ENCODE measurements around the gene BROX. TPM values are rescaled to one million over a fixed set of nuclear protein-coding genes. Genes with fewer than 3 reads are reported as not detected.
"Not testable (repeated sequence)": the region's sequence is repeated elsewhere in the genome, so short reads cannot be mapped to it uniquely, and the experiment has no call there.

Gene BROX
- total RNA-seq, 1 experiment from 2014 or later, result 99.1 TPM

DNA sequence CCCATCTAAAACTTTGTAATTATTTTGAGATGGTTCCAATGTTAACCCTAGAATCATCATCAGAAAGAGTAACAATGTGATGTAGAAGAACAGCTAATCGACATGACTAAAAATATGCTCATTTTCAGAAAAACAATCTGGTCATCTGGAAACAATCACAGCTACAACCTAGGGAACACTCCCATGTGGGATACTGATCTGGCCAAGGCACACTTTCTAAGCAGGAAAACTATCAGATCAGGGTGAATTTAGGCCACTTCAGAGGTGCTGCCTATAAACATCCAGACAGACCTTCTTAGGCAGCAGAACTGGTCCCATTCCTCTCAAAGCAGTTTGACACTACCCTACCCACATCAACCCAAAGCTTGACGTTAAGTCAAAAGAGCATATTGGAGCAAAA, 43.3 kb upstream of the BROX start:
- H3K4me3 ChIP-seq; H3F3A ChIP-seq (ENCODE audit: insufficient read depth, low read depth); H2AFZ ChIP-seq; H3K27me3 ChIP-seq (ENCODE audit: insufficient read depth, low read depth); DNase-seq; H4K20me1 ChIP-seq (ENCODE audit: insufficient read depth); CTCF ChIA-PET; H3K4me1 ChIP-seq (replicated peaks; ENCODE audit: insufficient read depth); H3K9me2 ChIP-seq (ENCODE audit: insufficient read depth); H3K79me2 ChIP-seq (ENCODE audit: low read depth); H3K27ac ChIP-seq; POLR2A ChIA-PET (ENCODE audit: unreplicated experiment); H3K4me2 ChIP-seq; H3K9me3 ChIP-seq (ENCODE audit: insufficient read depth, low read depth); intact Hi-C loops (cut with micrococcal nuclease; ENCODE audit: unreplicated experiment): not testable (repeated sequence)
- peaks cover 18% of the 10 kb centered on the region; the same call in 1 of the 2 replicates for H3K36me3 ChIP-seq (ENCODE audit: low read depth)
- TSS peak; percentile 10 for BruUV-seq (replicated peaks)

DNA sequence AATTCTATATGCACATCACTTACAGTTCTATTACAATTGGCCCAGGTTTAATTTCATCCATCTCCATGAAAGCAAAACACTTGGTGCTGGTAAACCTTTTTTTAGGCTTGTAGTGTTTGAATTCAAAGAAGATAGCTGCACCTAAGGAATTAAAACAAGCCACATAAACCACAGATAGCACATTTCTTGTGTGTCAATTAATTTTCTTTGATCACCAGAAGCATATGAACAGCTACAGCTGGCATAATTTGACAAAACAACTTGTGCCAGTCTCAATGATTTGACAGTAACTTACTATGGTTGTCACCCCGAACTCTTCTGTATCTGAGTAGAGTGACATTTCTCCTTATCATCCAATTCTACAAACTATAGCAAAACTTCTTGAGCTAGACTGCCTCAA, 42.3 kb upstream of the BROX start:
- Histone ChIP-seq H3K9me2 (ENCODE audit: insufficient read depth) (no peaks in the 10 kb centered on the region), H3K4me2 (no peak overlapping the region), H3K9me3 (ENCODE audit: insufficient read depth, low read depth) (no peaks in the 10 kb centered on the region), H3K27me3 (ENCODE audit: insufficient read depth, low read depth) (no peaks in the 10 kb centered on the region), H2AFZ (no peak overlapping the region), H3K4me3 (no peak overlapping the region), H3K36me3 (ENCODE audit: low read depth) (peaks cover 18% of the 10 kb centered on the region; the same call in 1 of the 2 replicates), H3K27ac (no peak overlapping the region), H3F3A (ENCODE audit: insufficient read depth, low read depth) (peaks cover 3% of the 10 kb centered on the region), H3K4me1 (replicated peaks; ENCODE audit: insufficient read depth) (no peaks in the 10 kb centered on the region), H4K20me1 (ENCODE audit: insufficient read depth) (no peaks in the 10 kb centered on the region), H3K79me2 (ENCODE audit: low read depth) (no peaks in the 10 kb centered on the region)
- POLR2A ChIA-PET (ENCODE audit: unreplicated experiment), result no interaction called here
- BruUV-seq (replicated peaks), result no TSS peak
- intact Hi-C loops (cut with micrococcal nuclease; ENCODE audit: unreplicated experiment), result no loop called here
- TF ChIP-seq, protein P1, sequence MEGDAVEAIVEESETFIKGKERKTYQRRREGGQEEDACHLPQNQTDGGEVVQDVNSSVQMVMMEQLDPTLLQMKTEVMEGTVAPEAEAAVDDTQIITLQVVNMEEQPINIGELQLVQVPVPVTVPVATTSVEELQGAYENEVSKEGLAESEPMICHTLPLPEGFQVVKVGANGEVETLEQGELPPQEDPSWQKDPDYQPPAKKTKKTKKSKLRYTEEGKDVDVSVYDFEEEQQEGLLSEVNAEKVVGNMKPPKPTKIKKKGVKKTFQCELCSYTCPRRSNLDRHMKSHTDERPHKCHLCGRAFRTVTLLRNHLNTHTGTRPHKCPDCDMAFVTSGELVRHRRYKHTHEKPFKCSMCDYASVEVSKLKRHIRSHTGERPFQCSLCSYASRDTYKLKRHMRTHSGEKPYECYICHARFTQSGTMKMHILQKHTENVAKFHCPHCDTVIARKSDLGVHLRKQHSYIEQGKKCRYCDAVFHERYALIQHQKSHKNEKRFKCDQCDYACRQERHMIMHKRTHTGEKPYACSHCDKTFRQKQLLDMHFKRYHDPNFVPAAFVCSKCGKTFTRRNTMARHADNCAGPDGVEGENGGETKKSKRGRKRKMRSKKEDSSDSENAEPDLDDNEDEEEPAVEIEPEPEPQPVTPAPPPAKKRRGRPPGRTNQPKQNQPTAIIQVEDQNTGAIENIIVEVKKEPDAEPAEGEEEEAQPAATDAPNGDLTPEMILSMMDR (conservative IDR thresholded peaks at IDR 0.05), result no peak
- TF ChIP-seq EZH2 (IDR thresholded peaks at IDR 0.05; ENCODE audit: low read depth), result no peak
- no peak for DNase-seq
- CTCF ChIA-PET, result no interaction called here

DNA sequence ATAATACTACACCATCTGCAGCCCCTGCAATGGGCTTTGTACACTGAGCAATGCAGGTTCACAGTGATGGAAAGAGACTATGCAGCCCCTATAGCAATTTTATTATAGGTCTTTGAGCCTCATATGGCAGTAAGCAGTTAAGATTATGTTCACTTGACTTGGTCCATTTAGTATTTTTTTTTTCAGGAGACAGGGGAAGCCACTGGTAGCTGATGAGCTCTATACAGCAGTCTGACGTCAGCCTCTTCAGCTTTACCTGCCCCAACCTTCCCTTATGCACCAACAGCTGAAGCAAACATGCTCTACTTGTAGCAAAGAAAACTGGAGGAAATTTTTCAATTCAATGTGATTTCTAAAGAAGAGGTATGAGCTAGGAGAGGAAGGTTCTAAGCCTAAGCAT, 32.3 kb upstream of the BROX start:
- Histone ChIP-seq H2AFZ (no peak overlapping the region), H3F3A (ENCODE audit: insufficient read depth, low read depth) (no peaks in the 10 kb centered on the region), H3K79me2 (ENCODE audit: low read depth) (no peaks in the 10 kb centered on the region), H3K9me3 (ENCODE audit: insufficient read depth, low read depth) (no peaks in the 10 kb centered on the region), H3K27me3 (ENCODE audit: insufficient read depth, low read depth) (no peaks in the 10 kb centered on the region), H4K20me1 (ENCODE audit: insufficient read depth) (no peaks in the 10 kb centered on the region), H3K4me2 (no peak overlapping the region), H3K27ac (no peak overlapping the region), H3K4me1 (replicated peaks; ENCODE audit: insufficient read depth) (no peaks in the 10 kb centered on the region), H3K4me3 (no peak overlapping the region), H3K36me3 (ENCODE audit: low read depth) (no peaks in the 10 kb centered on the region), H3K9me2 (ENCODE audit: insufficient read depth) (no peaks in the 10 kb centered on the region)
- no peak for DNase-seq
- TF ChIP-seq, protein P1 (conservative IDR thresholded peaks at IDR 0.05), result no peak
- no peak for TF ChIP-seq EZH2 (IDR thresholded peaks at IDR 0.05; ENCODE audit: low read depth)
- CTCF ChIA-PET, result no interaction called here
- no TSS peak for BruUV-seq (replicated peaks)
- POLR2A ChIA-PET (ENCODE audit: unreplicated experiment), result no interaction called here
- intact Hi-C loops (cut with micrococcal nuclease; ENCODE audit: unreplicated experiment), result no loop called here

DNA sequence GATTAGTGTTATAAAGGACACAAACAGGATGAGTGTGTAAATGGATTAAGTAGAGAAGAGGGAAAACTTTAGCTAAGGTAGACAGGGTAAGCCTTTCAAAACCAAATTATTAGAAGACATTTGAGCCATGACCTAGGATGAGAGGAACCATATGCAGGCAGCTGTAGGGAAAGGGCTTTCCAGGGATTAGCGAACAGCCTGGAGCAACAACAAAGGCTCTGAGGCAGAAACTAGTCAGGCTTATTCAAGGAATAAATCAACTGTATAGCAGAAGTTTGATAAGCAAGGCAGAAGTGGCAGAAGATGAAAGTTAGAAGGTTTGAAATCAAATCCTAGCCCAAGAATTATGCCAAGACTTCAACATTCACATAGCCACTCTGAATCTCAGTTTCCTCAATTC, 21.3 kb upstream of the BROX start:
- Histone ChIP-seq H3K9me2 (ENCODE audit: insufficient read depth) (no peaks in the 10 kb centered on the region), H4K20me1 (ENCODE audit: insufficient read depth) (no peaks in the 10 kb centered on the region), H3F3A (ENCODE audit: insufficient read depth, low read depth) (no peaks in the 10 kb centered on the region), H2AFZ (no peak overlapping the region), H3K27ac (no peak overlapping the region), H3K4me2 (no peak overlapping the region), H3K27me3 (ENCODE audit: insufficient read depth, low read depth) (no peaks in the 10 kb centered on the region), H3K9me3 (ENCODE audit: insufficient read depth, low read depth) (no peaks in the 10 kb centered on the region), H3K4me3 (no peak overlapping the region), H3K4me1 (replicated peaks; ENCODE audit: insufficient read depth) (no peaks in the 10 kb centered on the region), H3K79me2 (ENCODE audit: low read depth) (no peaks in the 10 kb centered on the region), H3K36me3 (ENCODE audit: low read depth) (peaks cover 6% of the 10 kb centered on the region; the same call in 1 of the 2 replicates)
- intact Hi-C loops (cut with micrococcal nuclease; ENCODE audit: unreplicated experiment), result no loop called here
- POLR2A ChIA-PET (ENCODE audit: unreplicated experiment), result no interaction called here
- CTCF ChIA-PET, result no interaction called here
- TF ChIP-seq, protein P1 (conservative IDR thresholded peaks at IDR 0.05), result no peak
- TF ChIP-seq EZH2 (IDR thresholded peaks at IDR 0.05; ENCODE audit: low read depth), result no peak
- DNase-seq, result no peak
- BruUV-seq (replicated peaks), result no TSS peak
